Neural progenitor cell (in vitro differentiated cells): Measurements from ENCODE around the gene PRKCH.

Experiments used
- EZH2 ChIP-seq: fragments of 200-600 bp; sonication (generic); IDR thresholded peaks from 2 replicates; pipeline ENCODE4 v1.6.1; 2017; ENCODE audit warnings: antibody characterized with exemption, mild to moderate bottlenecking, moderate library complexity
- TF ChIP-seq, protein P1 (sequence below): fragments of 200-600 bp; sonication (generic); IDR thresholded peaks from 2 replicates; pipeline ENCODE4 v1.5.1; 2017; ENCODE audit warnings: antibody characterized with exemption, mild to moderate bottlenecking

DNA sequence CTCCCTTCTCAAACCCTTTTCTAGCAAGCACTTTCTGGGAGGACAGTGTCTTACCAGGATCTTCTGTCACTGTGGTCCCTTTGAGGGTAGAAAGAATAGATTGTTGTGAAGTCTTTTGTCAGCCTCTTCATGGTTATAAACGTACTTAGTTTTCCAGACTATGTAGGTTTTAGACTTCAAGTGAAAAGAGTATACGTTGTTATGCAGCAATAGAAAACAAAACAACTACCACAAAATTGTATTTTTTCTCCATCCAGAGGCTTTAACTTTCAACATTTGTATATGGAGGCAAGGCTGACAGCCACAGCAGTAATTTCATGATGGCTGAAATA lies 23.7 kb downstream of the PRKCH start:
- TF ChIP-seq, protein P1, sequence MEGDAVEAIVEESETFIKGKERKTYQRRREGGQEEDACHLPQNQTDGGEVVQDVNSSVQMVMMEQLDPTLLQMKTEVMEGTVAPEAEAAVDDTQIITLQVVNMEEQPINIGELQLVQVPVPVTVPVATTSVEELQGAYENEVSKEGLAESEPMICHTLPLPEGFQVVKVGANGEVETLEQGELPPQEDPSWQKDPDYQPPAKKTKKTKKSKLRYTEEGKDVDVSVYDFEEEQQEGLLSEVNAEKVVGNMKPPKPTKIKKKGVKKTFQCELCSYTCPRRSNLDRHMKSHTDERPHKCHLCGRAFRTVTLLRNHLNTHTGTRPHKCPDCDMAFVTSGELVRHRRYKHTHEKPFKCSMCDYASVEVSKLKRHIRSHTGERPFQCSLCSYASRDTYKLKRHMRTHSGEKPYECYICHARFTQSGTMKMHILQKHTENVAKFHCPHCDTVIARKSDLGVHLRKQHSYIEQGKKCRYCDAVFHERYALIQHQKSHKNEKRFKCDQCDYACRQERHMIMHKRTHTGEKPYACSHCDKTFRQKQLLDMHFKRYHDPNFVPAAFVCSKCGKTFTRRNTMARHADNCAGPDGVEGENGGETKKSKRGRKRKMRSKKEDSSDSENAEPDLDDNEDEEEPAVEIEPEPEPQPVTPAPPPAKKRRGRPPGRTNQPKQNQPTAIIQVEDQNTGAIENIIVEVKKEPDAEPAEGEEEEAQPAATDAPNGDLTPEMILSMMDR = no peak
- TF ChIP-seq EZH2 = no peak
